D721Med (cell line): ENCODE results near the gene CTBP2.

Experiments used
- DNase-seq: peaks from one replicate; pipeline ENCODE4 v3.0.0; 2011; ENCODE audit warnings: low spot score; ENCODE audit not compliant: insufficient read length
- FAIRE-seq: peaks from 2 replicates; lab custom pipeline; 2011; peaks lifted over from hg19 to GRCh38; lab: Jason Lieb, UNC
- TF ChIP-seq, protein P1 (sequence below): IDR thresholded peaks from 2 replicates; pipeline ENCODE4 v1.5.1; 2012; ENCODE audit warnings: mild to moderate bottlenecking, control low read depth; ENCODE audit not compliant: insufficient read depth; ENCODE audit errors: missing control alignments

Gene CTBP2

GRCh38 chr10:124939290-124939689 is 221.1 kb downstream of the CTBP2 start:
- DNase-seq (no peak), FAIRE-seq (no peak)
- TF ChIP-seq, protein P1, sequence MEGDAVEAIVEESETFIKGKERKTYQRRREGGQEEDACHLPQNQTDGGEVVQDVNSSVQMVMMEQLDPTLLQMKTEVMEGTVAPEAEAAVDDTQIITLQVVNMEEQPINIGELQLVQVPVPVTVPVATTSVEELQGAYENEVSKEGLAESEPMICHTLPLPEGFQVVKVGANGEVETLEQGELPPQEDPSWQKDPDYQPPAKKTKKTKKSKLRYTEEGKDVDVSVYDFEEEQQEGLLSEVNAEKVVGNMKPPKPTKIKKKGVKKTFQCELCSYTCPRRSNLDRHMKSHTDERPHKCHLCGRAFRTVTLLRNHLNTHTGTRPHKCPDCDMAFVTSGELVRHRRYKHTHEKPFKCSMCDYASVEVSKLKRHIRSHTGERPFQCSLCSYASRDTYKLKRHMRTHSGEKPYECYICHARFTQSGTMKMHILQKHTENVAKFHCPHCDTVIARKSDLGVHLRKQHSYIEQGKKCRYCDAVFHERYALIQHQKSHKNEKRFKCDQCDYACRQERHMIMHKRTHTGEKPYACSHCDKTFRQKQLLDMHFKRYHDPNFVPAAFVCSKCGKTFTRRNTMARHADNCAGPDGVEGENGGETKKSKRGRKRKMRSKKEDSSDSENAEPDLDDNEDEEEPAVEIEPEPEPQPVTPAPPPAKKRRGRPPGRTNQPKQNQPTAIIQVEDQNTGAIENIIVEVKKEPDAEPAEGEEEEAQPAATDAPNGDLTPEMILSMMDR = no peak

GRCh38 chr10:124936813-124937212 is 223.6 kb downstream of the CTBP2 start:
- no peak for DNase-seq
- FAIRE-seq = no peak
- TF ChIP-seq, protein P1 = no peak

DNA sequence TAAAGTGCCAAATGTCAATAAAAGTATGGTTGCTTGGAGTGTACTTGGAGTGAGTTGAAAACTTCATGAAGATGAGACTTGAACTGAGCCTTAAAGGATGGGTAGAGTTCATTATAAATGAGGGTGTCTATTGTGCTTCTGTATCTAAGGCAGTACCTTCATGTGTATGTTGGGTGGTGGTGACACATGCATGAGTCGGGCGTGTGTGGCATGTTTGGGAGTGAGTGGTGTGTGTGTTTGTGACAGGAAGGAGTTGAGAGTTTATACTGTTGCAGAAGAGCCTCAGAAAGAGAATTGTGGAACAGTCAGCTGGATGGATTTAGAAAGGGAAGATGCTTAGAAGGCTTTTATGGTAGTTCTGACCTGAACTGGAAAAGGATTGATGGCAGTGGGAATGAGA is 224.4 kb downstream of the CTBP2 start:
- TF ChIP-seq, protein P1 = no peak
- FAIRE-seq (no peak), DNase-seq (no peak)
